GM06990 (cell line): ENCODE data around the gene AHI1.

Experiments used
- DNase-seq: peaks from one replicate; pipeline ENCODE4 v3.0.0-alpha.2; 2011; ENCODE audit not compliant: insufficient read length; ENCODE audit errors: extremely low read depth
- H3K27me3 ChIP-seq: replicated peaks from 2 replicates; pipeline ENCODE4 v1.6.0; 2011; ENCODE audit warnings: low read length; ENCODE audit not compliant: control insufficient read depth, insufficient read depth
- H3K36me3 ChIP-seq: 2 replicates; pipeline ENCODE4 v1.5.1; 2011; ENCODE audit warnings: low read length; ENCODE audit not compliant: control insufficient read depth, insufficient read depth
- H3K4me3 ChIP-seq: replicated peaks from 2 replicates; pipeline ENCODE4 v1.5.1; 2011; ENCODE audit warnings: low read depth, mild to moderate bottlenecking, control low read depth, low read length
- TF ChIP-seq, protein P1 (sequence below): IDR thresholded peaks from 2 replicates; pipeline ENCODE4 v1.5.1; 2011; ENCODE audit warnings: low read length, control low read depth, mild to moderate bottlenecking, inconsistent platforms; ENCODE audit not compliant: insufficient read depth, poor library complexity, severe bottlenecking

Gene AHI1

DNA sequence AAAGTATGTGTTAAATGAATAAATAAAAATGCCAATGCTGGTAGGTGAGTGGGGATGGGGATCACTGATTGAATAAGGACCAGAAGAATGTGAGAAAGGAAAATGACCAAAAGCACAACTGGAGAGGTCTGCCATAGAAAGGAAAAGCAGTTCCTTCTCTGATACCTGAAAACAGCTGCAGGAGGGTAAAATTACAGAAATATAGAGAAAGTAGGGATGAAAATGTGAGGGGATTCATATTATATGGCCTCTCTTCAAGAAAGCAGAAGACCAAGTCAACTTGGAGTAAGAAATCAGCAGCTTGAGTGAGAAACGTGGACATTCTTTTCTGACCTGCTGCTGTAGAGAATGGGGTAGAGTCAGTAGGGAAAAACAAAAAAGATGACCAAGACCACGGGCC is 191.4 kb downstream of the AHI1 start:
- TF ChIP-seq, protein P1, sequence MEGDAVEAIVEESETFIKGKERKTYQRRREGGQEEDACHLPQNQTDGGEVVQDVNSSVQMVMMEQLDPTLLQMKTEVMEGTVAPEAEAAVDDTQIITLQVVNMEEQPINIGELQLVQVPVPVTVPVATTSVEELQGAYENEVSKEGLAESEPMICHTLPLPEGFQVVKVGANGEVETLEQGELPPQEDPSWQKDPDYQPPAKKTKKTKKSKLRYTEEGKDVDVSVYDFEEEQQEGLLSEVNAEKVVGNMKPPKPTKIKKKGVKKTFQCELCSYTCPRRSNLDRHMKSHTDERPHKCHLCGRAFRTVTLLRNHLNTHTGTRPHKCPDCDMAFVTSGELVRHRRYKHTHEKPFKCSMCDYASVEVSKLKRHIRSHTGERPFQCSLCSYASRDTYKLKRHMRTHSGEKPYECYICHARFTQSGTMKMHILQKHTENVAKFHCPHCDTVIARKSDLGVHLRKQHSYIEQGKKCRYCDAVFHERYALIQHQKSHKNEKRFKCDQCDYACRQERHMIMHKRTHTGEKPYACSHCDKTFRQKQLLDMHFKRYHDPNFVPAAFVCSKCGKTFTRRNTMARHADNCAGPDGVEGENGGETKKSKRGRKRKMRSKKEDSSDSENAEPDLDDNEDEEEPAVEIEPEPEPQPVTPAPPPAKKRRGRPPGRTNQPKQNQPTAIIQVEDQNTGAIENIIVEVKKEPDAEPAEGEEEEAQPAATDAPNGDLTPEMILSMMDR, result no peak
- Histone ChIP-seq H3K4me3 (no peak overlapping the region), H3K36me3 (no peaks in the 10 kb centered on the region), H3K27me3 (no peaks in the 10 kb centered on the region)
- no peak for DNase-seq

DNA sequence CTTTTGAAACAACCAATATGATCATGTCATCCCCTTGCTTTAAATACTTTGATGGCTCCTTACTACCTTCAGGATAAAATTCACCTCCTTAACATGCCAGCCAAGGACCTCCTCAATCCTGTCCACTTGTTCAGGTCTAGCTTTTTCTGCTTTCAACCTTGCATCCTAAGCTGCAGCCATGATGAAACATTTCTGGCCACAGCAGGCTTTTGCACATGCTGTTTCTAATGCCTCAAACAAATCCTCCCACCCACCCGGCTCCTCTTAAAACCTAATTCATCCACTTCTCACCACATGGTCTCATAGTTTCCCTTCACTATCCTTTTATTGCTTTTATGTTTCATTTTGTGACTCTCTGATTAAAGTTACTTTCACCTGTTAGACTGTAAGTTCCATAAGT is 191.9 kb downstream of the AHI1 start:
- Histone ChIP-seq H3K36me3 (no peaks in the 10 kb centered on the region), H3K4me3 (no peak overlapping the region), H3K27me3 (no peaks in the 10 kb centered on the region)
- TF ChIP-seq, protein P1, result no peak
- DNase-seq, result no peak

DNA sequence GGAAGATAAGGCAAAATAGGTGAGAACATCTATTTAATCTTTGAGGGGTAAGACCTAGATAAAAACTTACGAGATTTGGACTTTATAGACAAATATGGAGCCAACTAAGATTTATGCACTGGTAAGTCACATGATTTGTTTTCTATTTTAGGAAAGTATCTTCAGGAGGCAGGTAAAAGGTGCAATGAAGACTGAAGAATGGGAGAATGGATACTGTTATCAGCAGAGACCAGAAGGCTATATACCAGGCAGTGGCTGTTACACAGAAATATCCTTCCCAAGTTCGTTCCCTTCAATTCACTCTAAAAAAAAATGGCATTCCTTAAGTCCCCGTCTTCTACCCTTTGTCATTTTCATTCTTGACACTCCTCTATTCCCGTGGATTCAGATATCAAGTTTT is 192.7 kb downstream of the AHI1 start:
- no peak overlapping the region for H3K4me3 ChIP-seq
- TF ChIP-seq, protein P1, result no peak
- no peaks in the 10 kb centered on the region for H3K27me3 ChIP-seq
- no peak for DNase-seq
- H3K36me3 ChIP-seq, result no peaks in the 10 kb centered on the region

DNA sequence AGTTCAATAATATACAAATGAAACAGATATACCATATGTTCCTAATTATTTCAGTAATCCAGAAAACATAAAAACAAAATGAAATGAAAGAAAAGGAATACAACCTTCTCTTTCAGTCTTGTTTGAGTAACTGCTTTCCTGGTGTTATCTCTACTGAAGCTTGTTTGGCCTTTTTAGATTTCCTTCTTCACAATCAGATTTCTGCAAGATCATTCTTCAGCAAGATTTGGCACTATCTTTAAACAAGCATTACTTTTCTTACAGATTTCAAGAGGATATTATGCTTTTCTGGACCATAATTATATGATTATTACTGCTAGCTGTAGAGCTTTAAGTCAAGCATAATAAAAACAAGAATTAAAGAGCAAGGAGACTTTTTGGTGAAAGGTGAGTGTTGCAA is 196.2 kb downstream of the AHI1 start:
- H3K27me3 ChIP-seq, result no peaks in the 10 kb centered on the region
- H3K36me3 ChIP-seq, result no peaks in the 10 kb centered on the region
- no peak overlapping the region for H3K4me3 ChIP-seq
- TF ChIP-seq, protein P1, result no peak
- DNase-seq, result no peak

DNA sequence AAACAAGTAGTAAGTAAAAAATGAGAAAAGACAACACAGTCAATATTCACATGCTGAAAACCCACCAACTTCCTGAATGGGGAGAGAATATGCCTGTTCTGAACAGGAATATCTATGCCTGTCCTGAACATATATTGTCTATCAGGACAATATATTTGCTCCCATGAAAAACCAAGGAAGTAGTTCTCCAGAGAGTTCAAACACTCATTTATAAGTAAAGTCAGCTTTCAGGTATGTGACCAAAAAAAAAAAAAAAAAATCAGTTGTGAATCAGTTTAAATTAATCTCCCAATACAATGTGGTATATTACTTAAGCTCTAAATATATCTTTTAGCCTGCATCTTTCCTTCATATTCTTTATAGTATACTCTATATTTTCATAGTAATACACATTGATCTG is 197.0 kb downstream of the AHI1 start:
- no peak for DNase-seq
- no peaks in the 10 kb centered on the region for H3K27me3 ChIP-seq
- no peak overlapping the region for H3K4me3 ChIP-seq
- TF ChIP-seq, protein P1, result no peak
- no peaks in the 10 kb centered on the region for H3K36me3 ChIP-seq

DNA sequence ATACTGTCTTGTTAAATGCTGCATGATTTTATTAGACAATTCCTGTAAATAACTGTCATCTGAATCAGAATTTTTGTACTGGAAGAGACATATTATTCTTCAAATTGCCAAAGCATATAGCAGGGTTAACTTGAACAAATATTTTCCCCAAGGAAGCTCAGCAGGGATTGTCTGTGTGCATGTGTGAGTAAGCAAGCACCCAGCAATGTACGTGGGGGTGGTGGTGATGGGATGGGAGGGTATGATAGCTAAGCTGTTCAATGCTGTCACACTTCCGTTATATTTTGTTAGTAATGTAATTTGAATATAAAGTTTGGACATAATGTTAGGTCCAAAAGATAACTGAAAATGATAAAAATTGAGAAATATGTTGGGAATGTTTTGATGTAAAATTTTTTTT is 198.3 kb downstream of the AHI1 start:
- TF ChIP-seq, protein P1, result no peak
- no peak for DNase-seq
- H3K4me3 ChIP-seq, result no peak overlapping the region
- H3K27me3 ChIP-seq, result no peaks in the 10 kb centered on the region
- H3K36me3 ChIP-seq, result no peaks in the 10 kb centered on the region
